ENCODE results near the gene GMEB2. TPM values are rescaled to one million over a fixed set of nuclear protein-coding genes. Genes with fewer than 3 reads are reported as not detected.

The GMEB2 gene
- total and polyA plus RNA-seq, 8 donors, result 4.1 to 10.4 (median 6.1) TPM

- ATAC-seq, result no peak
- WGBS, 2 donors, result 67 to 73% methylated on average over 6 of the region's 6 CpGs
- intact Hi-C loops (cut with DNase I), result loop anchor here in 1 of 3 donors (10.0 kb wide), 1 partner anchor 421 kb away; the partner anchor contains the start of gene ZNF512B
- Histone ChIP-seq H3K36me3 (no peaks in the 10 kb centered on the region), H3K4me3 (no peak overlapping the region), H3K9me3 (no peaks in the 10 kb centered on the region), H3K27ac (no peak overlapping the region), H3K27me3 (no peaks in the 10 kb centered on the region), H3K4me1 (peaks cover 3 to 6% (median 4%) of the 10 kb centered on the region in 3 donors)
- no peak for FAIRE-seq
- DNase-seq, result no peak
- no peak for TF ChIP-seq CTCF (IDR thresholded peaks at IDR 0.05)
Measured at GRCh38 chr20:63543733-63544132, 83.2 kb downstream of the GMEB2 start.

GRCh38 chr20:63543131-63543530, 83.8 kb downstream of the GMEB2 start:
- intact Hi-C loops (cut with DNase I), result loop anchor here in 1 of 3 donors (10.0 kb wide), 1 partner anchor 422 kb away; the partner anchor contains the start of gene ZNF512B
- H3K27ac ChIP-seq, result no peak overlapping the region
- no peak overlapping the region for H3K4me3 ChIP-seq
- no peaks in the 10 kb centered on the region for H3K36me3 ChIP-seq
- H3K4me1 ChIP-seq, result peaks cover 3 to 10% (median 4%) of the 10 kb centered on the region in 3 donors
- FAIRE-seq, result no peak
- 83 to 89% methylated on average over 10 of the region's 10 CpGs for WGBS, 2 donors
- no peaks in the 10 kb centered on the region for H3K9me3 ChIP-seq
- no peak for ATAC-seq
- no peaks in the 10 kb centered on the region for H3K27me3 ChIP-seq
- no peak for DNase-seq
- no peak for TF ChIP-seq CTCF (IDR thresholded peaks at IDR 0.05)

- no peaks in the 10 kb centered on the region for H3K9me3 ChIP-seq
- H3K27me3 ChIP-seq, result no peaks in the 10 kb centered on the region
- TF ChIP-seq CTCF (IDR thresholded peaks at IDR 0.05), result no peak
- no peaks in the 10 kb centered on the region for H3K36me3 ChIP-seq
- no peak overlapping the region for H3K27ac ChIP-seq
- no peak for FAIRE-seq
- intact Hi-C loops (cut with DNase I), result loop anchor here in 1 of 3 donors (10.0 kb wide), 1 partner anchor 422 kb away; the partner anchor contains the start of gene ZNF512B
- no peak overlapping the region for H3K4me3 ChIP-seq
- WGBS, 2 donors, result 80 to 85% methylated on average over 9 to 10 of the region's 10 CpGs
- ATAC-seq, result no peak
- no peak for DNase-seq
- peaks cover 3 to 10% (median 4%) of the 10 kb centered on the region in 3 donors for H3K4me1 ChIP-seq
Measured at GRCh38 chr20:63542696-63543095, 84.2 kb downstream of the GMEB2 start.

- no peak for TF ChIP-seq CTCF (IDR thresholded peaks at IDR 0.05)
- DNase-seq (no peak), FAIRE-seq (no peak), ATAC-seq (no peak)
- no peak overlapping the region for H3K27ac ChIP-seq
- no peaks in the 10 kb centered on the region for H3K27me3 ChIP-seq
- intact Hi-C loops (cut with DNase I), result loop anchor here in 1 of 3 donors (10.0 kb wide), 1 partner anchor 423 kb away; the partner anchor contains the start of gene ZNF512B
- WGBS, 2 donors, result 56 to 68% methylated on average over 36 of the region's 36 CpGs
- H3K4me1 ChIP-seq, result peaks cover 3 to 10% (median 4%) of the 10 kb centered on the region in 3 donors
- no peak overlapping the region for H3K4me3 ChIP-seq
- no peaks in the 10 kb centered on the region for H3K36me3 ChIP-seq
- no peaks in the 10 kb centered on the region for H3K9me3 ChIP-seq
Measured at GRCh38 chr20:63542031-63542559, 84.8 kb downstream of the GMEB2 start.

GRCh38 chr20:63541371-63541770, 85.5 kb downstream of the GMEB2 start:
- Histone ChIP-seq H3K27ac (no peak overlapping the region), H3K9me3 (no peaks in the 10 kb centered on the region), H3K4me3 (no peak overlapping the region), H3K4me1 (peaks cover 3 to 10% (median 4%) of the 10 kb centered on the region in 3 donors), H3K27me3 (no peaks in the 10 kb centered on the region), H3K36me3 (no peaks in the 10 kb centered on the region)
- FAIRE-seq, result no peak
- WGBS, 2 donors, result 85 to 89% methylated on average over 22 to 28 of the region's 28 CpGs
- no peak for TF ChIP-seq CTCF (IDR thresholded peaks at IDR 0.05)
- DNase-seq, result no peak
- no peak for ATAC-seq
- intact Hi-C loops (cut with DNase I), result loop anchor here in 1 of 3 donors (10.0 kb wide), 1 partner anchor 423 kb away; the partner anchor contains the start of gene ZNF512B
